Measurements from ENCODE around the gene EP300. TPM values are rescaled to one million over a fixed set of nuclear protein-coding genes. Genes with fewer than 3 reads are reported as not detected.

The EP300 gene
- 22.7 and 32.5 TPM in 2 replicates for total RNA-seq

DNA sequence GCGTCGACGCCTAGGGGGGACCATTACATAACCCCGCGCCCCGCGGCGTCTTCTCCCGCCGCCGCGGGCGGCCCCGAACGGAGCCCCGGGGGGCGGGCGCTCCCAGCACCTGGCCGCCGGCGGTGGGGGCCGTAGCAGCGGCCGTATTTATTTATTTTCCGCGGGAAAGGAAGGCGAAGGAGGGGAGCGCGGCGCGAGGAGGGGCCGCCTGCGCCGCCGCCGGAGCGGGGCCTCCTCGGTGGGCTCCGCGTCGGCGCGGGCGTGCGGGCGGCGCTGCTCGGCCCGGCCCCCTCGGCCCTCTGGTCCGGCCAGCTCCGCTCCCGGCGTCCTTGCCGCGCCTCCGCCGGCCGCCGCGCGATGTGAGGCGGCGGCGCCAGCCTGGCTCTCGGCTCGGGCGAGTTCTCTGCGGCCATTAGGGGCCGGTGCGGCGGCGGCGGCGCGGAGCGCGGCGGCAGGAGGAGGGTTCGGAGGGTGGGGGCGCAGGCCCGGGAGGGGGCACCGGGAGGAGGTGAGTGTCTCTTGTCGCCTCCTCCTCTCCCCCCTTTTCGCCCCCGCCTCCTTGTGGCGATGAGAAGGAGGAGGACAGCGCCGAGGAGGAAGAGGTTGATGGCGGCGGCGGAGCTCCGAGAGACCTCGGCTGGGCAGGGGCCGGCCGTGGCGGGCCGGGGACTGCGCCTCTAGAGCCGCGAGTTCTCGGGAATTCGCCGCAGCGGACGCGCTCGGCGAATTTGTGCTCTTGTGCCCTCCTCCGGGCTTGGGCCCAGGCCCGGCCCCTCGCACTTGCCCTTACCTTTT is at the start of gene EP300:
EP300 (plus strand) TSS at position 570 of the 795 bp plus-strand sequence. CDS start 413 bp downstream, outside the sequence.

GRCh38 chr22:41204992-41205900 is 112.9 kb downstream of the EP300 start, which contains the start of gene L3MBTL2:
Gene L3MBTL2 (plus strand): TSS chr22:41205312. CDS start chr22:41205363, 51 bp downstream.

Other genes with a start within 250 kb of the EP300 start
- 298 and 472 TPM in 2 replicates for gene ST13, start 236.0 kb upstream of the EP300 start, total RNA-seq
- gene XPNPEP3, start 235.4 kb upstream of the EP300 start, total RNA-seq, result 6.4 and 8.5 TPM in 2 replicates
- gene DNAJB7, start 230.5 kb upstream of the EP300 start, total RNA-seq, result not detected in 2 replicates
- 62.4 and 70.0 TPM in 2 replicates for gene RBX1, start 141.2 kb upstream of the EP300 start, total RNA-seq
- gene L3MBTL2, start 112.7 kb downstream of the EP300 start, total RNA-seq, result 15.9 and 20.4 TPM in 2 replicates
- 1.5 and 2.0 TPM in 2 replicates for gene CHADL, start 148.3 kb downstream of the EP300 start, total RNA-seq
- gene RANGAP1, start 193.6 kb downstream of the EP300 start, total RNA-seq, result 17.7 and 37.4 TPM in 2 replicates
- gene ZC3H7B, start 208.9 kb downstream of the EP300 start, total RNA-seq, result 36.0 and 37.0 TPM in 2 replicates